Fibroblast of skin of left quadriceps (primary cell): ENCODE measurements around the gene PRCD.
"Not testable (repeated sequence)": the region's sequence is repeated elsewhere in the genome, so short reads cannot be mapped to it uniquely, and the experiment has no call there.

ENCODE experiments used
- DNase-seq, 2 experiments: peaks; one replicate each; pipeline ENCODE4 v3.0.0-alpha.2; 2013; ENCODE audit warnings: low read depth in 2 of 2

The PRCD gene

DNA sequence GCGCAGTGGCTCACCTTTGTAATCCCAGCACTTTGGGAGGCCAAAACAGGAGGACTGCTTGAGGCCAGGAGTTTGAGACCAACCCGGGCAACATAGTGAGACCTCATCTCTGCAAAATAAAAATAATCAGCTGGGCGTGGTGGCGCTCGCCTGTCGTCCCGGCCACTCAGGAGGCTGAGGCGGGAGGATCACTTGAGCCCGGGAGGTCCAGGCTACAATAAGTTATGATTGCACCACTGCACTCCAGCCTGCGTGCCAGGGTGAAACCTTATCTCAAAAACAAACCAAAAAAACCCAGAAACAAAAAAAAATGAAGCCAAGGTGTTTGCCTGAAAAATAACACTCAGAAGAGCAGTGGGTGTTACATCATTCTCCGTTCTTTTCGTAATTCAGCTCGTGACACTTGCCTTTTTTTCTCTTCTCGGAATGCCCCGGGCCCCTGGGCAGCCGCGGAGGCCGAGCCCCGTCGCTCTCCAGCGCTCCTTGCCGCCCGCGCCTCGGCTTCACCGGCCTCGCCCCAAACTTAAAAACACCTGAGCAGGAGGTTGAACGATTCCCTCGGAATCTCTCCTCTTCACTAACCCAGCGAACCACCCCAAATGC, 17.0 kb downstream of the PRCD start:
- no peak for DNase-seq

DNA sequence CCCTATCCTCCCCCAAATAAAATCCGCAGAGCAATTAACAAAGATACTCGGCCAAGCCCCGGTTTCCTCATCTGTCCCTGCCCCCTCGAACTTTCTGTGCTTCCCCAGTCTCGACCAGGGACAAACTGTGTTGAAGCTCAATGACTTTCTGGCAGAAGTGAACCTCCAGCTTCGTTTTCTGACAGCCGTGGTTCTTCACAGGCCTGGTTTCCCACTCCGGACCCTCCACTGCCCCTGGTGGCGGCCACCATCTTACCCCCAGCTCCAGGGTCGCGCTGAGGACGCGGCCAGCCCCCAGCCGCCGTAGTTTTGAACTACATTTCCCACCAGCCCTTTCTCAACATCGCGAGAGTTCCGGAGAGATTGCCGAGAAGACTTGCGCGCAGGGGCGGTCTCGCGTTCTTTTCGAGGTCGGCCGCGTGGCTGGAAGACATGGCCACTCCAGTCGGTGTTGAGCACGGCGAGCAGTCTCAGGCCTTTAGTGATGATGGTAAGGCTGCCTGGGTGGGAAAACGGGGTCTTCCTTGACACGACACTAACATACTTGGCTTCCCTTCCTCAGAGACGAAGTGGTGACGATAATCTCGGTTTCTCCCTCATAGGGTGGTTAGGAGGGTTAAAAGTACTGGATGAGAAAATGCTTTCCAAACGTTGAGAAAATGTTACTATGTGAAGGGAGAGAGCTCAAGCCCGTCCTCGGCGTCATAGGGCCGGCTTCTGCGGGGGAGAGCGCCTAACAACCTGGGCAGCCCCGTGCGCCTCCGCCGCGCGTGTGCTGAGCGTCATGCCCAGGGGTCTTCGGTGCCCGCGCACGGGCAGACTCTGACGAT, 17.7 kb downstream of the PRCD start:
- DNase-seq, result peak; percentile 95

DNA sequence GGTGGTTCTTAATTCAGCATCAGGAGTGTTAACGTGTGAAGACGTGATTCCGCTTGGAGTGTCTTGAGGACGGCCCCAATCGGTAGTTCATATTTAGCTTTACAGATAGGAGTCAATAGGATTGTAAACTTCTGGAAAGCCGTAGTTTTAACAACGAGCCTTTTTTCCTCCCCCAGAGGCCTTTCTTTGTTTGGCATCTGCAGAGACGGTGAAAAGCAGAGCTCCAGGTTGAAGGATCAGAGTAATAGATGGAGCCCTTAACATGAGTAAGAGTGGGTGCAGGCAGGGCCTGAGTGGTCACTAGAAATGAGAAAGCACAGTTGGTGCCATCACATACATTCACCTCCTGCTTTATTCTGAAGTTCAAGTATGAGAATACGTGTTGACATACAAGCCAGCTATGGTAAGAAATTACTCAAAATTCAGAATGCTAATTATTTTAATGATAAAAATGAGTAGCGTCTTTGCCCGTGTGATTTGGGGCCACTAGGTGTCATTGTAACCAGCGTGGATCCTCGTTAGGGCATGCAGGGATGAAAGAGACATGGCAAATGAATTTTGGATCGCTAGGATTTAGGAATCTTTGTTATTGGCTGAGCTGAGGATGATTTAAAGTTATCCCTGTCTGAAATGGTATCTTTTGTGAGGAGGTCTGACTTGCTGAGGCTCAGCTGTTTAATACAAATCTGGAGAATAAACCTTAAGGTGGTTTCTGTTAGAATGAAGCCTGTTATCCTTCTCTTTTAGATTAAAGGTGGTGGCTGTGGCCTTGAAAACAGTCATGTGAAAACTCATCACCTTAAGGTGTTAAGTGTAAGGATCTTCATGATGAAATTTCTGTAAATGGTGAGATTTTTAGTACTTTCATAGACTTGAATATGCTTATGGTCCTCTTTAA, 18.6 kb downstream of the PRCD start:
- DNase-seq, result no peak

DNA sequence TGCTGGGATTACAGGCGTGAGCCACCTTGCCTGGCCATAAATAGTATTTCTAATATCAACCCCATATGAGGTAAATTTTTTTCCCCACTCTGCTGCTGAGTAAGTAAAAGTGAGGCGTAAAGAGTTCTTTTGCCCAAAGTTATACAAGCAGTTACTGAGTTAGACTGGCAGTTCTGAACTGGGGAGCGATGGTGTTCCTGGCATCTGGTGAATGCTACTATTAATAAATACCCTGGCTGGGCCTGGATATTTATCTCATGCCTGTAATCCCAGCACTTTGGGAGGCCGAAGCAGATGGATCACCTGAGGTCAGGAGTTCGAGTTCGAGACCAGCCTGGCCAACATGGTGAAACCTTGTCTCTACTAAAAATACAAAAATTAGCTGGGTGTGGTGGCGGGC, 19.6 kb downstream of the PRCD start:
- DNase-seq, result not testable (repeated sequence)

DNA sequence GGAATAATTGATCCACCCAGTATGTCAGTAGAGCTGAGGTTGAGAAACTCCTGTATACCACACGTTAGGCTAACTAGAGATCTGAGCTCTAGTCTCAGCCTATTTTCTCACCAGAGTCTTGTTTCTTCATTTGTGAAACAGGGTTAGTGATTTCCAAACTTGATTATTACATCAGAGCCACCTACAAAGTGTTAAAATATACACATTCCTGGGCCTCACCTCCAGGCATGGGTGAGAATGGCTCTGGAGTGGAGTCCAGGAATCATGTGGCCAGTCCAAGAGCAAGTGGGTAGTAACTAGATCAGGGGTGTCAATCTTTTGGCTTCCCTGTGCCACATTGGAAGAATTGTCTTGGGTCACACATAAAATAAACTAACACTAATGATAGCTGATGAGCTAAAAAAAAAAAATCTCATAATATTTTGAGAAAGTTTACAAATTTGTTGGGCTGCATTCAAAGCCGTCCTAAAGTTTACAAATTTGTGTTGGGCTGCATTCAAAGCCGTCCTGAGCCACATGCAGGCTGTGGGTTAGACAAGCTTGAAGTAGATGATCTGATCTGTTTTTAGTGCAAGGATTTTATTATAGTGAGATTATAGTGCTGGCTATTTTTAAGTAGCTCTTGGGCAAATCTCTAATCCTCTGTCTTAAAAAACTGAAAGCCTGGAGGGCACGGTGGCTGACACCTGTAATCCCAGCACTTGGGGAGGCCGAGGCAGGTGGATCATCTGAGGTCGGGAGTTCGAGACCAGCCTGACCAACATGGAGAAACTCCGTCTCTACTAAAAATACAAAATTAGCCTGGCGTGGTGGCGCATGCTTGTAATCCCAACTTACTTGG, 20.4 kb downstream of the PRCD start:
- no peak for DNase-seq

DNA sequence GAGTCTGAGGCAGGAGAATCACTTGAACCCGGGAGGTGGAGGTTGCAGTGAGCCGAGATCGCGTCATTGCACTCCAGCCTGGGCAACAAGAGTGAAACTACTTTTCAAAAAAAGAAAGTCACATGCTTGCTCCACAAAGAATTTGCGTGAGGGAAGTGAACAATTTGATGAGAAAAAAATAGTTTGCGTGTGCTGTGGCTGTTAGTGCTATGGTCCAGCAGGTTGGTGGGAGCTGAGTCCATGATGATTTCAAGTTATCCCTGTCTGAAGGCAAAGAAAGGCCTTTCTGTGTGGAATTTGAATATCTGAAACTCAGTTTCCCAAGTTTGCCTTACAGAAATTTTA, 21.0 kb downstream of the PRCD start:
- DNase-seq, result no peak

DNA sequence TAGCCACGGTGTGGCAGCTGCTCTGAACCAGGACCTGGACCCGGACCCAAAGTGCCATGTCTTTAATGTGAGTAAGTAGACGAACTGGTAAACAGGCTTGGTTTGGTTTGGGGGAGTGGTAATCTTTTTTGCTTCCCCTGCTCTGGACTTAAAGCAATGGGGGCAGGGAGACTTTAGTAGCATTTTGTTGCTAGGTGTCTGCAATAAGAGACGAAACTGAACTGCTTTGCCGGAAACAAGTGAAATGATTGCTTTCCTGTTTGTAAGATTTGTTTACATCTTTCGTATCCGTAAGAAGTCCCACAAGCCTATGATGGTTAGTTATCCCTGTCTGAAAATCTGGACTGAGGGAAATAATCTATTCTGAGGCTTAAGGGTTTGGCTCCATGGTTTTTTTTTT, 21.5 kb downstream of the PRCD start:
- no peak for DNase-seq

DNA sequence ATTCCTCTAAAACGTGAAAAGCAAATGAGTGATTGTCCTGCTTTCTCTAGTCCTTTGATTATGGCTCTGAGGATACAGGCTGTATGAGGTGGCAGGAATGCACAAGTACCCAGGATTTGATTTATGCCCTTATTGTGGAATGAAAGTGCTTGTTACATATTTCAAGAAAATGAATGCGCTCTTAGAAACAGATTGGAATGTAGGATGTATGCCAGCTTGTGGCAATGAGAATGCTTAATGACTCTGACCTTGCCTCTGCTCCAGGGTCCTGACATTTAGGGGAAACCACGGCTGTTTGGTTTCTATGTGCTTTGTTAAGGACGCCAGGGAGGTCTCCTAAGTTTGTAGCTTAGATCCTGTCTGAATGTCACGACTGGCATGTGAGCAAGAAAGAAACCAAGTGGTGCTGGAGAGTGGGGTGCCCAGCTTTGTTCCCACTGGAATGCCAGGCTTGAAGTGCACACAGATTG, 22.0 kb downstream of the PRCD start:
- DNase-seq, result peak in 1 of 2 experiments; percentile 20

DNA sequence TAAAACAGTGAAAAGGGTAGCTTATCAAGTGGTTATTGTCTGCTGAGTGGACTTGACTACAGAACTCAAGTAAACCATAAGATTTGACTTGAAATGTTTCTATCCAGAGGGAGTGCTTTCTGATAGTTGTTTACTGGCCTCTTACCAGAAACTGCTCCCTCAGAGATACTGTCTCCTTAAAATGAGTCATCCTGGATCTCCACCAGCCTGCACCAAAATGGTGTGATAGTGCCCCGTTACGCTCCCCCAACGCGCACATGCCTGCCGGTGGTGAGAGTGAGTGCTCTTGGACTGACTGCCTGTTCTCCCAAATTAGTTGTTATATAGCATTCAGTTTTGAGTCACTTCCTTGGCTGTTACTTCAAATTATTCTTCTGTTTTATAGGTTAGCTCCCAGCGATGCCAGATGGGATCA, 22.9 kb downstream of the PRCD start:
- peak; percentile 81 to 82 for DNase-seq

DNA sequence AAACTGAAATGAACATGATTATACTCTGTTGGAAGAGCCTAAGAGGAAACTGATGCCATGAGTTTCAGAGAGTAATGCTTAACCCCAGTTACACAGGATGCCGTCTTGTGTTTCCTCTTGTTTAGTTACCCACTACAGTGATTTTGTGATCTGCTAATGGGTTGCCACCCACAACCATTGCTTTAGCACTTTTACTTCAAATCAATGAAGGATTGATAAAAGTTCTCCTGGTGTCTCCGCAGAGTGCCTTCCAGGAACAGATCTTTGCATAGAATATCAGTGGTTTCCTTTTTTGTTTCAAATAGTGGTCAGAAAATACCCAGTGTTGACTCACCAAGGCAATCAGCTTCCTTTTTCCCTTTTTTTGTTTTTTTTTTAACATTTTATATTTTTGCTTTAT, 23.5 kb downstream of the PRCD start:
- DNase-seq, result not testable (repeated sequence)

DNA sequence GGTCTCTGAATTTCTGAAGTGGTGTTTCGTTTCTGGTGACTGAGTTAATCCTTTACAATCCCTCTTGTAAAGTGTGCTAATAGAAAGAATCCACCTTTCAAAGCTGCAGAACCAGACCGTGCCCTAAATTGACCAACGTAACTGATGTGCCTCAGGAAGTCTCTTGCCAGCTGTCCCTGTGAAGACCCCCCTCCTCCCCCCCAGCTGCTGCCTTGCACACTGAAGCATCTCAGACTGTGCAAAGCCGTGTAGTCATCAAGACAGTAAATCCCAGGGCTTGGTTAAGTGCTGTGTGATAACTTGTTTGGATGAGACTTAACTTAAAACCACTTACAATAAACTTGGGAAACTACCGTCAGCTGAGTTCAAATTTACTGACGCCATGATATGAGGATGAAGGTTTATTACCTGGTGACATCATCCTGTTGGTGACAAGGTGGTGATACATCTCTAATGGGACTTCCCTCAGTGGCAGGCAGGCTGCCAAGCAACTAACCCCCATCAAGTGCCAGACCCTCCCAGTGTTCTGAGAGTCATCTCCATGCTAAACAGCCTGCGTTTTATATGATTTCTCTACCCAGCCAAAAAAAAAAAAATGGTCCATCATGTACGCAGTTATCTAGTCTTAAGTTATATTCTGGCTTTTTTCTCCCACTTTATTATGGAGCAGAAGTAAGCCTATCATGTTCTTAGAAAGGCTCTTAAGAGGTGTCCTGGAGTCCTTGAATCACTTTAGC, 25.3 kb downstream of the PRCD start:
- DNase-seq, result not testable (repeated sequence)

DNA sequence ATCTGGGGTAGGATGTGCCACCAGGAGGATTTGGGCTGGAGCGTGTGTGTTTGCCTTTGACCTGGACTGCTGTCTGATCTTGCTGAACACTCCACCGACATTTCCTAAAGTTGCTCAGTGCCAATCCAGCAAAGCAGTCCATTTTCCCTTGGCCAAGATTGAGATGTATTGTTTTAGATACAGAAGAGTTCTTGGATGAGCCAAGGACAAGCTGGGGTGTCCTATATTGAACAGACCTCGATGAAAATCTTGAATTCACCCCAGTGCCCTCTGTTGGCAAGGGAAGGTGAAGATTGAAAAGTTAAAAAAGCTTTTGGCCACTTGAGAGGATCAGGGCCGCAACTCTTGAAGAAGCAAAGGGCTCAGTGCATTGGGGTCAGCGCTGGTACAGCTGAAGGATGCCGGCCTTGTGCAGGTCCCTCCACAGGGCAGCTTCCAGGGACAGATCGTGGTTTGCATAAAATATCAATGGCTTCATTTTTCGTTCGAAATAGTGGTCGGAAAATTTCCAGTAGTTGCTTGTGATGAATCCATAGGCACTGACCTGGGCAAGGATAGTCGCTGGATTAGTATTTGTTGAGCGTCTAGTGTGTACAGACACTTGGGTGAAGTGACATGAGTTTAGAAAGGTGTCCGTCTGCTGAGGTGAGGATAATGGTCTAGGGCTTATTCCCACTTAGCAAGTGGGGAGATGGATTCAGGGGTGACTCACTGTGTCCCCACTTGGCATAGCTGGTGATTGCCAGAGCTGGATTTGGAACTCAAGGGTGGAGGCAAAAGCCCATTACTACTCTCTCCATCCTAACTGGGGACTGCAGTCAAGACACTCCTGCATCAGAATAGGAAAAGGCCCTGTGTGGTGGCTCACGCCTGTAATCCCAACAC, 26.1 kb downstream of the PRCD start:
- DNase-seq, result no peak

DNA sequence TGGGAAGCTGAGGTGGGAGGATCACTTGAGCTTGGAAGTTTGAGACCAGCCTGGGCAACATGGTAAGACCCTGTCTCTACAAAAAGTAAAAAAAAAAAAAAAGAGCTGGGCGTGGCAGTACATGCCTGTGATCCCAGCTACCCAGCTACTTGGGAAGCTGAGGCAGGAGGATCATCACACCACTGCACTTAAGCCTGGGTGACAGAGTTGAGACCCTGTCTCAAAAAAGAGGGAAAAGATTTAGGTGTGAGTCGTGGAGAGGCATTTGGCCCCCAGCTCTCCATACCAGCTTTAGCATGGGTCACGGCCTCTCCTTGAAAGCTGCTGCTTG, 26.7 kb downstream of the PRCD start:
- no peak for DNase-seq

DNA sequence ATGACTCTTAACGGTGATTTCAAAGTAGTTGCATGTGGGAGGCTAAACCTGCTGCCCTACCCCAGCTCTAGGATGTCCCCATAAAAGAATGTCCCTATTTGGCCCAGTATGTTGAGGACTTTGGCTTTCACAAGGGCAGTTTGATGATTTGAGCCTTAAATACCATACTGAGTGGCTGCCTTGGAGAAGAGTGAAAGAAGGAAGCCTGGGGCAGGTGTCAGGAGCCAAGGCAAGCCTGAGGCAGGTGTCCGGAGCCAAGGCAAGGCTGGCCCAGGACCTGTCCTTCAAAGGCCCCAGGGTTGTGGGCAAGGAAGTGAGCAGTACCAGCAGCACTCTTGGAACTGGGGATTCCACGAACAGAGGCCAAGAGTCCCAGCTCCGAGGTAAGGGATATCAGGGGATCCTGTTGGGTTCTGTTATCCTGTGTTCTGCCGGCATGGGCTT, 27.2 kb downstream of the PRCD start:
- no peak for DNase-seq

DNA sequence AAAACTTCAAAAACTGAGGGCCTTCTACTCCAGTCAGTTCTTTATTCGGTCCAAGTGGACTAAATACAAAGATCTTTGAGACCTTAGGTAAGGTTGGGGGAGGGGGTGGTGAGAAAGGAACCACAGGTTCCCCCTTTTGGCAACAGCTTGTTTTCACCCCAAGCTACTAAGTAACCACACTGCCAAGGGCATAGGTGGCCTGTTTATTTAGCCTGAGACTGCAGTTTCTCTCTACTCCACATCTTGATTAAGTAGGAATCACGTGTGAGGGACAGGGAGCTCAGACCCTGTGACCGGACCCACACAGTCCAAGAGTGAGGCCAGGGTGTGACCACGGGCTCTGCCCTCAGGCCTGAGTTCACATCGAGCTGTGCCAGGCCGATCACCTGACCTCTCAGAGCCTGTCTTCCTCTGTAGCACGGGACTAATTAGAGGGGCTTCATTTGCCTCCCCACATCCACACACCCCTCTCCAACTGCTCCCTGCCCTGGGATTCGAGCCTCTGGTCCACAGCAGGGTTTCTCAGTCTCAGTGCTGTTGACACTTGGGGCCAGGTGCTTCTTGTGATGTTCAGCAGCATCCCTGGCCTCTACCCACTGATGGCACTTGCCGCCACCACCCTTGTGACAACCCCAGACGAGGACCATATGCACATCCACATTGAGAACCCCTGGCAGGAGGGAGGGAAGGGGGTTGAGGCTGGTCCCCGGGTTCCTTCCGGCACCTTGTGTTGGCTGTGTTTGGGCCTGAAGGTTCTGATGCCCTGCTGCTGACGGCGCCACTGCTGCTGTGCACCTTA, 28.0 kb downstream of the PRCD start:
- DNase-seq, result no peak

DNA sequence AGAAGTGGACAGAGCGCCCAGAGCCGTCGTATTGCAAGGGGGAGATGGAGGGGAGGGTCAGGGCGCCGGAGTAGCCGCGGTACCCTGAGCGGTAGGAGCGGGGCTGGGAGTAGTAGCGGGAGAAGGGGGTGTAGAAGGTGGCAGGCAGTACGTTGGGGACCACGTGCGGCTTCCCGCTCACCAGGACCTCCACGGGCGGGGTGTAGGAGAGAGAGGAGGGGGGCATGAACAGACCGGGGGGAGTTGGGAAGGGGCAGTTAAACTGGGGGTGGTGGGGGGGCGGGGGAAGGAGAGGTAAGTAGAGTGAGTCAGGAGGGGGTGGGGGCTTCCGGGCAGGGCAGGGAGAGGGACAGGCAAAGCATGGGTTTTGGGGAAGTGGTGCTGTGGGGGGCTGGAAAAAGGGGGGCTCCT, 29.0 kb downstream of the PRCD start:
- DNase-seq, result no peak

DNA sequence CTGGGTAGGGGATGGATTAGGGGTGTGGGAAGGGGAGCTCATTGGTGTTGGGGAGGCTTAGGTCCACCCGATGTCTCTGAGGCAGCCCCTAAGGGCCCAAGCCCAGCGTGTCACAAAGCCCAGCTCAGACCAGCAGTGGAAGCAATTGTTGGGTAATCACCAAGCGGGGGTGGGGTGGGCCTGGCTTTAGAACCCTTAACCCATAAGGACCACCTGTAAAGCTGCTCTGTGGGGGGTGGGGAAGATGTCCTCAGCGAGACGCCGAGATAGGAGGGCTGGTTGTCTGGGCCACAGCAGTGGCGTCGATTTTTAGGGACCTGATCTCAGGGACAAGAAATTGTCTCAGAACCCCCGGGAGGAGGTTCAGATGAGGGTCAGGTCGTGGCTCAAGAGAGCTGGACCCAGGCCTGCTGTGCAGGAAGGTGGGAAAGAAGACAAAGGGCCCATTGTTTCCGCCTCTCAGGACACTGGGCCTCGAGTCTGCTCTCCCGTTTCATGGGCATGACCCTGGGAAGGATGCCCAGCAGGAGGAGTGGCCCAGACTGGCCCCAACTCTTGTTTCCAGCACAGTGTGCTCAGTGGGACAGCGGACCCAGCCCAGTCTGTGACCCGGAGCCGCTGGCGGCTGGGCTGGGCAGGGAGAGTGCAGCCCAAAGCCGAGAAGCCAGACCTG, 29.9 kb downstream of the PRCD start:
- DNase-seq, result no peak

DNA sequence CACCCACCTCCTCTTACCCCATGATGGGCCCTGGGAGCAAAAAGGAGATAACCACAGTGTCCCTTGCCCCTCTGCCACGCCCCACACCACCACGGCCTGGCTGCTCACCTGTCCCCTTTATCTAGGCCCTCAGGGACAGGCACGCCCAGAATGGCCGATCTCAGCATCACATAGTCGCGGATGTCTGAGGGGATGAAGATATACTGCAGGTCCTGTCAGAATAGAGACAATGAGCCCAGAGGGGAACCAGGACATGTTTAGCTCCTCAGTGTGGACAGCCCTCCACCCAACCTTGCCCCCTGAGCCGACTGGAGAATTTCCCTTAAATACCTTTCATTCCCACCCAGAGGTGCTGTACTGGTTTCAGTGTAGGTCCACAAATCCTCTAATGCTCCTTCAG, 30.6 kb downstream of the PRCD start:
- no peak for DNase-seq
